ENCODE measurements around the gene NIFK. TPM values are rescaled to one million over a fixed set of nuclear protein-coding genes. Genes with fewer than 3 reads are reported as not detected.

NIFK gene
- total and polyA plus RNA-seq, 2 of the 4 experiments (the other 2 are of a cell fraction): 19.5 to 24.3 TPM

DNA sequence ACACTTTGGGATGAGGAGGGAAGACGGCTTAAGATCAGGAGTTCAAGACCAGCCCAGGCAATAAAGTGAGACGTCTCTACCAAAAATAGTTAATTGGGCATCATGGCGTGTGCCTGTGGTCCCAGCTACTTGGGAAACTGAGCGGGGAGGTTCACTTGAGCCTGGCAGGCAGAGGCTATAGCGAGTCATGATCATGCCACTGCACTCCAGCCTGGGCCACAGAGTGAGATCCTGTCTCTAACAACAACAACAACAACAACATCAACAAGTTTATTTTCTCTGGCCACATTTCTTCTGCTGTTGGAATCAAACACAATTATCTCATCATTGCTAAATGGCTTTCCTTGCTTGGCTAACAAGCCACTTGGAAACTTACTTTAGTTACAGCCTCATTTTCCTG lies 13.4 kb downstream of the NIFK start:
- H2BK15ac ChIP-seq (ENCODE audit: low read depth, low read length): peak overlapping the region; percentile 60; the same call in 2 of the 3 replicates
- H4K8ac ChIP-seq (ENCODE audit: low read depth in 2 of 2, low read length in 2 of 2): peak overlapping the region in 1 of 2 experiments; percentile 22; a peak in 1 of 4 replicates
- peak overlapping the region; percentile 67 for H3K4ac ChIP-seq (ENCODE audit: low read depth, low read length)
- peak overlapping the region; percentile 30 for H2AK9ac ChIP-seq (replicated peaks; ENCODE audit: low read depth, low read length, poor library complexity)
- DNase-seq (no peak), ATAC-seq (ENCODE audit: low read depth) (no peak)
- H3K27me3 ChIP-seq (ENCODE audit: control insufficient read depth, insufficient read depth, low read length): no peaks in the 10 kb centered on the region
- peaks cover 13% of the 10 kb centered on the region for H3K9me1 ChIP-seq (ENCODE audit: insufficient read depth, low read length)
- H3K4me3 ChIP-seq (ENCODE audit: insufficient read depth, low read depth, low read length): no peak overlapping the region
- intact Hi-C loops (cut with micrococcal nuclease) (no loop called here), in situ Hi-C loops (cut with MboI; ENCODE audit: low sequenced_read_pairs) (loop anchor here (10.0 kb wide), 2 partner anchors 189 to 329 kb away; partner anchors contain the start of gene RNU4ATAC), dilution Hi-C loops (cut with HindIII; ENCODE audit: low sequenced_read_pairs, unreplicated experiment) (no loop called here)
- peak overlapping the region; percentile 39; the same call in 1 of the 2 replicates for H2BK120ac ChIP-seq (ENCODE audit: low read depth, low read length)
- WGBS, 2 experiments (ENCODE audit: extremely low coverage in 2 of 2, insufficient read length in 1 of 2): 76% methylated on average over 4 of the region's 5 CpGs; no CpG with 5 or more reads in 1 of the 2 experiments
- ChIA-PET CTCF (interaction anchor here (0.7 to 1.6 kb wide), 2 partner anchors 12 to 1615 kb away, joined by 3 read pairs; no protein-coding TSS in a partner anchor), POLR2A (ENCODE audit: unreplicated experiment) (no interaction called here)
- peak overlapping the region; percentile 18 for H2AFZ ChIP-seq (replicated peaks; ENCODE audit: low read length, poor library complexity)
- H3K79me1 ChIP-seq (ENCODE audit: low read depth in 1 of 2, low read length in 2 of 2): 0 out of 4 replicates have a peak, but pooled peaks cover 0 to 15% of the 10 kb centered on the region in 2 experiments
- H2BK20ac ChIP-seq (ENCODE audit: low read depth, low read length): peak overlapping the region; percentile 86
- peak overlapping the region; percentile 23; the same call in 1 of the 2 replicates for H3K23ac ChIP-seq (ENCODE audit: low read depth, low read length)
- peaks cover 4% of the 10 kb centered on the region for H3K36me3 ChIP-seq (ENCODE audit: control insufficient read depth, insufficient read depth, low read length)
- peak overlapping the region; percentile 20 for H2BK5ac ChIP-seq (ENCODE audit: low read depth, low read length, poor library complexity, severe bottlenecking)
- peak overlapping the region; percentile 67; the same call in 1 of the 2 replicates for H2AK5ac ChIP-seq (ENCODE audit: low read depth, low read length)
- peaks cover 6% of the 10 kb centered on the region; the same call in 1 of the 2 replicates for H3K4me1 ChIP-seq (ENCODE audit: control insufficient read depth, insufficient read depth, low read length)
- H3K9ac ChIP-seq (ENCODE audit: low read depth, low read length): no peak overlapping the region
- no peak overlapping the region for H3K56ac ChIP-seq (ENCODE audit: extremely low read depth, insufficient read depth, low read length)
- BruUV-seq (replicated peaks): no TSS peak
- no peak for TF ChIP-seq RFX5 (IDR thresholded peaks at IDR 0.05; ENCODE audit: low read depth, low read length)
- no peak for TF ChIP-seq SMC3 (IDR thresholded peaks at IDR 0.05; ENCODE audit: low read depth, low read length)
- TF ChIP-seq NFE2L2 (IDR thresholded peaks at IDR 0.05; ENCODE audit: low read depth, low read length): no peak
- no peak for TF ChIP-seq POLR2A (IDR thresholded peaks at IDR 0.05; ENCODE audit: low read depth, low read length)
- TF ChIP-seq RCOR1 (IDR thresholded peaks at IDR 0.05; ENCODE audit: insufficient replicate concordance, low read length): no peak
- TF ChIP-seq, protein P1, sequence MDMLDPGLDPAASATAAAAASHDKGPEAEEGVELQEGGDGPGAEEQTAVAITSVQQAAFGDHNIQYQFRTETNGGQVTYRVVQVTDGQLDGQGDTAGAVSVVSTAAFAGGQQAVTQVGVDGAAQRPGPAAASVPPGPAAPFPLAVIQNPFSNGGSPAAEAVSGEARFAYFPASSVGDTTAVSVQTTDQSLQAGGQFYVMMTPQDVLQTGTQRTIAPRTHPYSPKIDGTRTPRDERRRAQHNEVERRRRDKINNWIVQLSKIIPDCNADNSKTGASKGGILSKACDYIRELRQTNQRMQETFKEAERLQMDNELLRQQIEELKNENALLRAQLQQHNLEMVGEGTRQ (IDR thresholded peaks at IDR 0.05; ENCODE audit: low read depth, low read length): no peak
- no peak for TF ChIP-seq CEBPB (IDR thresholded peaks at IDR 0.05; ENCODE audit: low read depth, low read length)
- TF ChIP-seq, protein P2, sequence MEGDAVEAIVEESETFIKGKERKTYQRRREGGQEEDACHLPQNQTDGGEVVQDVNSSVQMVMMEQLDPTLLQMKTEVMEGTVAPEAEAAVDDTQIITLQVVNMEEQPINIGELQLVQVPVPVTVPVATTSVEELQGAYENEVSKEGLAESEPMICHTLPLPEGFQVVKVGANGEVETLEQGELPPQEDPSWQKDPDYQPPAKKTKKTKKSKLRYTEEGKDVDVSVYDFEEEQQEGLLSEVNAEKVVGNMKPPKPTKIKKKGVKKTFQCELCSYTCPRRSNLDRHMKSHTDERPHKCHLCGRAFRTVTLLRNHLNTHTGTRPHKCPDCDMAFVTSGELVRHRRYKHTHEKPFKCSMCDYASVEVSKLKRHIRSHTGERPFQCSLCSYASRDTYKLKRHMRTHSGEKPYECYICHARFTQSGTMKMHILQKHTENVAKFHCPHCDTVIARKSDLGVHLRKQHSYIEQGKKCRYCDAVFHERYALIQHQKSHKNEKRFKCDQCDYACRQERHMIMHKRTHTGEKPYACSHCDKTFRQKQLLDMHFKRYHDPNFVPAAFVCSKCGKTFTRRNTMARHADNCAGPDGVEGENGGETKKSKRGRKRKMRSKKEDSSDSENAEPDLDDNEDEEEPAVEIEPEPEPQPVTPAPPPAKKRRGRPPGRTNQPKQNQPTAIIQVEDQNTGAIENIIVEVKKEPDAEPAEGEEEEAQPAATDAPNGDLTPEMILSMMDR (conservative IDR thresholded peaks at IDR 0.05; ENCODE audit: low read depth, low read length): no peak
- TF ChIP-seq BHLHE40 (IDR thresholded peaks at IDR 0.05; ENCODE audit: low read depth, low read length): no peak
- TF ChIP-seq, protein P3, sequence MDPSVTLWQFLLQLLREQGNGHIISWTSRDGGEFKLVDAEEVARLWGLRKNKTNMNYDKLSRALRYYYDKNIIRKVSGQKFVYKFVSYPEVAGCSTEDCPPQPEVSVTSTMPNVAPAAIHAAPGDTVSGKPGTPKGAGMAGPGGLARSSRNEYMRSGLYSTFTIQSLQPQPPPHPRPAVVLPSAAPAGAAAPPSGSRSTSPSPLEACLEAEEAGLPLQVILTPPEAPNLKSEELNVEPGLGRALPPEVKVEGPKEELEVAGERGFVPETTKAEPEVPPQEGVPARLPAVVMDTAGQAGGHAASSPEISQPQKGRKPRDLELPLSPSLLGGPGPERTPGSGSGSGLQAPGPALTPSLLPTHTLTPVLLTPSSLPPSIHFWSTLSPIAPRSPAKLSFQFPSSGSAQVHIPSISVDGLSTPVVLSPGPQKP (IDR thresholded peaks at IDR 0.05; ENCODE audit: borderline replicate concordance, low read depth, low read length): no peak
- TF ChIP-seq RAD21 (IDR thresholded peaks at IDR 0.05; ENCODE audit: low read length): no peak
- no peak for TF ChIP-seq MXI1 (IDR thresholded peaks at IDR 0.05; ENCODE audit: borderline replicate concordance, low read depth, low read length)
- H3K4me2 ChIP-seq (ENCODE audit: low read depth, low read length): no peak overlapping the region
- H4K20me1 ChIP-seq (ENCODE audit: insufficient read depth, low read length): no peaks in the 10 kb centered on the region
- peak overlapping the region; percentile 49; the same call in 1 of the 2 replicates for H3K18ac ChIP-seq (ENCODE audit: low read depth, low read length)
- no peaks in the 10 kb centered on the region for H3K9me3 ChIP-seq (ENCODE audit: control insufficient read depth, insufficient read depth, low read length)
- peak overlapping the region; percentile 87 for H3K14ac ChIP-seq (replicated peaks; ENCODE audit: low read depth, low read length)
- H4K91ac ChIP-seq (ENCODE audit: insufficient read depth, low read depth, low read length): 0 out of 2 replicates have a peak overlapping the region, but pooled peaks have one; percentile 11
- no peak overlapping the region for H3K27ac ChIP-seq (ENCODE audit: insufficient read depth, low read length)
- no peak overlapping the region; the same call in 1 of the 2 replicates for H4K5ac ChIP-seq (ENCODE audit: low read depth, low read length)
